IMR-90 (cell line): ENCODE results near the gene GATA6.

Experiments
- BHLHE40 ChIP-seq: fragments of 150-350 bp; IDR thresholded peaks from 2 replicates; pipeline ENCODE4 v1.6.1; 2016; ENCODE audit warnings: mild to moderate bottlenecking, low read depth, low read length
- CEBPB ChIP-seq: IDR thresholded peaks from 2 replicates; pipeline ENCODE4 v1.6.1; 2012; ENCODE audit warnings: low read depth, low read length, improper control_type of control experiment
- CHD1 ChIP-seq: IDR thresholded peaks from 2 replicates; pipeline ENCODE4 v1.6.1; 2012; ENCODE audit warnings: low read depth, low read length, improper control_type of control experiment
- FOS ChIP-seq: fragments of 150-350 bp; IDR thresholded peaks from 2 replicates; pipeline ENCODE4 v1.6.1; 2016; ENCODE audit warnings: low read depth, low read length
- MXI1 ChIP-seq: IDR thresholded peaks from 2 replicates; pipeline ENCODE4 v1.6.1; 2012; ENCODE audit warnings: low read depth, mild to moderate bottlenecking, low read length, moderate library complexity, borderline replicate concordance
- NFE2L2 ChIP-seq: fragments of 150-350 bp; IDR thresholded peaks from 2 replicates; pipeline ENCODE4 v1.6.1; 2016; ENCODE audit warnings: low read depth, mild to moderate bottlenecking, low read length
- POLR2A ChIP-seq: IDR thresholded peaks from 2 replicates; pipeline ENCODE4 v1.6.1; 2012; ENCODE audit warnings: mild to moderate bottlenecking, low read depth, low read length
- RAD21 ChIP-seq: IDR thresholded peaks from 2 replicates; pipeline ENCODE4 v1.6.1; 2012; ENCODE audit warnings: low read length, improper control_type of control experiment
- RFX5 ChIP-seq: IDR thresholded peaks from 2 replicates; pipeline ENCODE4 v1.8.0; 2012; ENCODE audit warnings: low read depth, mild to moderate bottlenecking, low read length, moderate library complexity
- TF ChIP-seq, protein P1 (sequence below): conservative IDR thresholded peaks from 2 replicates; pipeline ENCODE4 v1.5.1; 2012; ENCODE audit warnings: mild to moderate bottlenecking, low read depth, low read length, improper control_type of control experiment
- TF ChIP-seq, protein P2 (sequence below): fragments of 150-350 bp; IDR thresholded peaks from 2 replicates; pipeline ENCODE4 v1.6.1; 2017; ENCODE audit warnings: mild to moderate bottlenecking, antibody characterized with exemption, low read length, low read depth

DNA sequence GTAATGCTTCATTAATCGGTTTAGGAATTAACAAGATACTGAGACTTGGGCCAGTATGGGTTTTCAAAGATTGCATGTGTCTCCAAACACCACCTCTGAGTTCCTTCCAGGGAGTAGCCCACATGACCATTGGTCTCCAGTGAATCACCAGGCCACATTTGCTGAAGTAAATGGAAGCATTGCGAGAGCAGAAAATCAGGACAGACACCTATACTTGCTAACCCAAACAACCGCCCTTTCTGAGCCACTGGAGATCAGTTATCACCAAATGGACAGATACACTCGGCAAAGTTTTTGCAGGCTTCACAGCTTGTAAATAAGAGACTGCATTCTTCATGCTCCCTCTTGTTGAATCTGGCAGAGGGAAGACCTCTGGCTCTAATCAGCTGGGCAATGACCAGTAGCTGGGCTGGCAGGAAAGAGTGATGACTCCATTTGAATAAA, 40.9 kb downstream of the GATA6 start:
- TF ChIP-seq, protein P1, sequence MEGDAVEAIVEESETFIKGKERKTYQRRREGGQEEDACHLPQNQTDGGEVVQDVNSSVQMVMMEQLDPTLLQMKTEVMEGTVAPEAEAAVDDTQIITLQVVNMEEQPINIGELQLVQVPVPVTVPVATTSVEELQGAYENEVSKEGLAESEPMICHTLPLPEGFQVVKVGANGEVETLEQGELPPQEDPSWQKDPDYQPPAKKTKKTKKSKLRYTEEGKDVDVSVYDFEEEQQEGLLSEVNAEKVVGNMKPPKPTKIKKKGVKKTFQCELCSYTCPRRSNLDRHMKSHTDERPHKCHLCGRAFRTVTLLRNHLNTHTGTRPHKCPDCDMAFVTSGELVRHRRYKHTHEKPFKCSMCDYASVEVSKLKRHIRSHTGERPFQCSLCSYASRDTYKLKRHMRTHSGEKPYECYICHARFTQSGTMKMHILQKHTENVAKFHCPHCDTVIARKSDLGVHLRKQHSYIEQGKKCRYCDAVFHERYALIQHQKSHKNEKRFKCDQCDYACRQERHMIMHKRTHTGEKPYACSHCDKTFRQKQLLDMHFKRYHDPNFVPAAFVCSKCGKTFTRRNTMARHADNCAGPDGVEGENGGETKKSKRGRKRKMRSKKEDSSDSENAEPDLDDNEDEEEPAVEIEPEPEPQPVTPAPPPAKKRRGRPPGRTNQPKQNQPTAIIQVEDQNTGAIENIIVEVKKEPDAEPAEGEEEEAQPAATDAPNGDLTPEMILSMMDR = no peak
- TF ChIP-seq CHD1 = no peak
- TF ChIP-seq POLR2A = no peak
- TF ChIP-seq BHLHE40 = no peak
- TF ChIP-seq RAD21 = no peak
- TF ChIP-seq CEBPB = peak; percentile 31; the same call in 1 of the 2 replicates
- no peak for TF ChIP-seq MXI1
- TF ChIP-seq, protein P2, sequence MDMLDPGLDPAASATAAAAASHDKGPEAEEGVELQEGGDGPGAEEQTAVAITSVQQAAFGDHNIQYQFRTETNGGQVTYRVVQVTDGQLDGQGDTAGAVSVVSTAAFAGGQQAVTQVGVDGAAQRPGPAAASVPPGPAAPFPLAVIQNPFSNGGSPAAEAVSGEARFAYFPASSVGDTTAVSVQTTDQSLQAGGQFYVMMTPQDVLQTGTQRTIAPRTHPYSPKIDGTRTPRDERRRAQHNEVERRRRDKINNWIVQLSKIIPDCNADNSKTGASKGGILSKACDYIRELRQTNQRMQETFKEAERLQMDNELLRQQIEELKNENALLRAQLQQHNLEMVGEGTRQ = peak; percentile 72
- TF ChIP-seq RFX5 = no peak
- no peak for TF ChIP-seq NFE2L2
- TF ChIP-seq FOS = no peak
